Heart right ventricle (tissue), 16 donors: ENCODE results near the gene PTPRS. TPM values are rescaled to one million over a fixed set of nuclear protein-coding genes. Genes with fewer than 3 reads are reported as not detected.

Experiments used
- ATAC-seq, 8 donors: fragments of 200-7000 bp; cut with Tn5 transposase; one replicate each; pipeline ENCODE4 v1.9.1; 2020; ENCODE audit warnings: mild to moderate bottlenecking in 8 of 8, moderate library complexity in 8 of 8, moderate number of reproducible peaks in 1 of 8
- DNase-seq, 2 donors: peaks; one replicate each; pipeline ENCODE4 v3.0.0-alpha.2; 2020
- H3K27ac ChIP-seq, 10 donors: fragments of 200-600 bp; sonication (generic) in 2 of 10; one replicate each; pipeline versions ENCODE4 v1.5.0 to v1.8.0; 2020 to 2022; ENCODE audit warnings: mild to moderate bottlenecking in 3 of 10
- H3K27me3 ChIP-seq, 7 donors: fragments of 200-600 bp; one replicate each; pipeline ENCODE4 v1.8.0; 2021 to 2022; ENCODE audit warnings: mild to moderate bottlenecking in 2 of 7
- H3K36me3 ChIP-seq, 9 donors: fragments of 200-600 bp; sonication (generic) in 1 of 9; one replicate each; pipeline versions ENCODE4 v1.5.0 to v1.8.0; 2020 to 2022; ENCODE audit warnings: mild to moderate bottlenecking in 2 of 9
- H3K4me1 ChIP-seq, 9 donors: fragments of 200-600 bp; sonication (generic) in 1 of 9; one replicate each; pipeline versions ENCODE4 v1.5.0 to v1.8.0; 2020 to 2022; ENCODE audit warnings: mild to moderate bottlenecking in 4 of 9
- H3K4me3 ChIP-seq, 10 donors: fragments of 200-600 bp; sonication (generic) in 2 of 10; one replicate each; pipeline versions ENCODE4 v1.5.0 to v1.8.0; 2020 to 2022; ENCODE audit warnings: mild to moderate bottlenecking in 7 of 10, moderate library complexity in 2 of 10
- H3K9me3 ChIP-seq, 11 donors: fragments of 200-600 bp in 10 of 11; sonication (generic) in 2 of 11; one replicate each; pipeline versions ENCODE4 v1.5.0 to v1.8.0; 2013 to 2022; ENCODE audit warnings: mild to moderate bottlenecking in 2 of 11, control low read depth in 1 of 11, moderate library complexity in 1 of 11
- WGBS, 2 donors: extraction: QIAGEN DNeasy Blood & Tissue Kit; methylation state at CpG; one replicate each; pipeline ENCODE4 v1.1.7; 2013; ENCODE audit warnings: inconsistent platforms in 1 of 2; 5-methylcytosine and 5-hydroxymethylcytosine counted together
- intact Hi-C, 10 donors: fragments of 100-400 bp; cut with DNase I; formaldehyde crosslinking; loops; one replicate each; pipeline versions ENCODE4 v1.11.1 to v1.14.2; 2022
- polyA plus RNA-seq, 2 donors: library from polyadenylated mRNA; stranded (reverse); fragments of 200-250 nt; gene quantifications; one replicate each; pipeline ENCODE4 v1.2.3, GENCODE V29; 2013
- total RNA-seq, 10 donors: library from RNA; stranded (reverse); fragmentation: NEBNext Ultra II Directional in 3 of 10; extraction: Animal tissue kit (Norgen Biotek cat#: 25700) in 3 of 10; gene quantifications; one replicate each; pipeline versions ENCODE4 v1.2.1 to v1.2.4, GENCODE V29; 2021 to 2023
- TF ChIP-seq, protein P1 (sequence below), 9 donors: fragments of 200-600 bp; sonication (generic) in 2 of 9; IDR thresholded peaks; one replicate each; pipeline versions ENCODE4 v1.5.0 to v1.8.0; 2021 to 2022; ENCODE audit warnings: antibody characterized with exemption in 9 of 9, mild to moderate bottlenecking in 5 of 9, moderate library complexity in 1 of 9
- donor health status: Arrhythmogenic right ventricular cardiomyopathy.
- donor health status: ischemic (EF 13 %, LVEDD 7.1; RV severe dilation, severe dysfunction).
- donor health status: healthy with polysubstance abuse.
- donor health status: DM: no; HTN: yes; CAD: no.
- donor health status: DM: no; HTN: no; CAD: no.
- donor health status: ischemic (EF 25% LVEDD 6.9; RV normal size, moderate dysfunction).
- donor health status: ischemic (EF 25% LVEDD 5.7; RV mildly dilated, moderate dysfunction).
- donor health status: healthy.
- donor health status: DM: yes; HTN: yes; CAD: no.
- donor health status: Ischemic cardiomyopathy.
- donor health status: ischemic (EF 35%, LVEDD 5.7; RV mildly dilated, moderate dysfunction).
- donor health status: nonischemic (EF 11% LVEDD 7.7; RV severe dilation, severe dysfunction).
- donor health status: DM: yes; HTN: yes; CAD: no.
- donor health status: PGD.
- donor health status: ischemic (EF 29% LVEDD 5.4; RV normal size, mild dysfunction).
- donor health status: nonischemic (EF 23%, LVEDD 6.1; RV moderate dilation, normal function).

PTPRS gene
- total and polyA plus RNA-seq, 12 donors: 4.9 to 74.7 (median 29.4) TPM

DNA sequence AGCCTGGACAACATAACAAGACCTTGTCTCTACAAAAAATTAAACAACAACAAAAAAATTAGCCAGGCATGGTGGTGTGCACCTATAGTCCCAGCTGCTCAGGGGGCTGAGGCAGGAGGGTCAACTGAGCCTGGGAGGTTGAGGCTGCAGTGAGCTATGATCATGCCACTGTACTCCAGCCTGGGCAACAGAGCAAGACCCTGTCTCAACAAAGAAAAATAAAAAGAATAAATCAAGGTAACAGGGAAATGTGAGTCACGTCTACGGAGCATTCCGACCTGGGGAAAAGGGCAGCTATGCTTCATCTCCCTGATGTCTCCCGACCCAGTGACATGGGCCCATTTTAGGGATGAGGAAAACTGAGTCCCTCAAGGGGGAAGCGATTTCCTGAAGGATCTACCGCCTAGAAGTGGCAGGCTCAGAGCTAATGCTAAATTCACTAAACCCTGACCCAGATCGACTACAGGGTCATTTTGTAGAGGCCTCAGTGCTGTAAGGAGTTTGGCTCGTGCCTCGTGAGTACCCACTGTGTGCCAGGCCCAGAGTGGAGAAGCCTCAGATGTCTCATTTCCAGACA lies 19.5 kb downstream of the PTPRS start:
- ATAC-seq (no peak), DNase-seq (no peak)
- Histone ChIP-seq H3K27ac (no peak overlapping the region), H3K27me3 (peaks cover 0 to 22% (median 9%) of the 10 kb centered on the region in 7 donors), H3K4me1 (peaks cover 0 to 7% (median 0%) of the 10 kb centered on the region in 9 donors), H3K9me3 (peaks cover 0 to 9% (median 4%) of the 10 kb centered on the region in 11 donors), H3K4me3 (no peak overlapping the region), H3K36me3 (no peaks in the 10 kb centered on the region)
- 94% methylated on average over 9 of the region's 9 CpGs for WGBS, 2 donors
- TF ChIP-seq, protein P1, sequence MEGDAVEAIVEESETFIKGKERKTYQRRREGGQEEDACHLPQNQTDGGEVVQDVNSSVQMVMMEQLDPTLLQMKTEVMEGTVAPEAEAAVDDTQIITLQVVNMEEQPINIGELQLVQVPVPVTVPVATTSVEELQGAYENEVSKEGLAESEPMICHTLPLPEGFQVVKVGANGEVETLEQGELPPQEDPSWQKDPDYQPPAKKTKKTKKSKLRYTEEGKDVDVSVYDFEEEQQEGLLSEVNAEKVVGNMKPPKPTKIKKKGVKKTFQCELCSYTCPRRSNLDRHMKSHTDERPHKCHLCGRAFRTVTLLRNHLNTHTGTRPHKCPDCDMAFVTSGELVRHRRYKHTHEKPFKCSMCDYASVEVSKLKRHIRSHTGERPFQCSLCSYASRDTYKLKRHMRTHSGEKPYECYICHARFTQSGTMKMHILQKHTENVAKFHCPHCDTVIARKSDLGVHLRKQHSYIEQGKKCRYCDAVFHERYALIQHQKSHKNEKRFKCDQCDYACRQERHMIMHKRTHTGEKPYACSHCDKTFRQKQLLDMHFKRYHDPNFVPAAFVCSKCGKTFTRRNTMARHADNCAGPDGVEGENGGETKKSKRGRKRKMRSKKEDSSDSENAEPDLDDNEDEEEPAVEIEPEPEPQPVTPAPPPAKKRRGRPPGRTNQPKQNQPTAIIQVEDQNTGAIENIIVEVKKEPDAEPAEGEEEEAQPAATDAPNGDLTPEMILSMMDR (IDR thresholded peaks at IDR 0.05): no peak
- intact Hi-C loops: no loop called here

DNA sequence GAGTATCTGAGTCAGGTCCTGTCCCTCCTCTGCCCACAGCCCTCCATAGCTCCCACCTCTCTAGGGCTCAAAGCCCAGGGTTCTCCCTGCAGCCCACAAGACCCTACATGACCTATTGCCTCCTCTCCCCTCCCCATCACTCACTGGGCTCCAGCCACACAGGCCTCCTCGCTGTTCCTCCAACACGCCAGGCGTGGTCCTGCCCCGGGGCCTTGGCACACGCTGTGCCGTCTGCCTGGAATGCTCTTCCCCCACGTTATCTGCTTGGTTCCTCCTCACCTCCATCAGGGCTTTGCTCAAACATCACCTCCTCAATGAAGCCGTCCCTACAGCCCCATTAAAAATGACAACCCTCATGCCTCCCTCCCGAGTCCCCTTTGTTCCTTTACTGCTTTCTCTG lies 21.1 kb downstream of the PTPRS start:
- Histone ChIP-seq H3K4me1 (peaks cover 0 to 7% (median 0%) of the 10 kb centered on the region in 9 donors), H3K27ac (no peak overlapping the region), H3K36me3 (no peaks in the 10 kb centered on the region), H3K4me3 (no peak overlapping the region), H3K9me3 (peaks cover 0 to 2% (median 0%) of the 10 kb centered on the region in 11 donors), H3K27me3 (peaks cover 0 to 22% (median 4%) of the 10 kb centered on the region in 7 donors)
- intact Hi-C loops: no loop called here
- TF ChIP-seq, protein P1 (IDR thresholded peaks at IDR 0.05): no peak
- 87 to 90% methylated on average over 9 of the region's 9 CpGs for WGBS, 2 donors
- ATAC-seq: no peak
- no peak for DNase-seq

DNA sequence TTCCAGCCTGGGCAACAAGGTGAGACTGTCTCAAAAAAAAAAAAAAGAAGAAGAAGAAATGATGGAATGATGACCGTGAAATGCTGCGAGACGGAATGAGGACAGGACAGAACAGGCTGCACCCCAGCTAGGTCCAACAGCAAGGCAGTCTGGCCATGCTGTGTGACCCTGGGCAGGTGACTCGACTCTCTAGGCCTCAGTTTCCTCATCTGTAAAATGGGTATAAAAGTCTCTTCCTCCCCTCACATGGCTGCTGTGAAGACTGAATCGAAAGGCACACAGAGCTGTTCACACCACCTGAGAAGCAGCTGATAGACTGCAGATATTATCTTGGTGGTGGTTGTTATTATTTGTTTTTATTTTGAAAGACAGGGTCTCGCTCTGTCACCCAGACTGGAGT lies 22.3 kb downstream of the PTPRS start:
- Histone ChIP-seq H3K27me3 (peaks cover 0 to 27% (median 5%) of the 10 kb centered on the region in 7 donors), H3K4me1 (peaks cover 0 to 7% (median 0%) of the 10 kb centered on the region in 9 donors), H3K27ac (no peak overlapping the region), H3K4me3 (no peak overlapping the region), H3K9me3 (no peaks in the 10 kb centered on the region), H3K36me3 (no peaks in the 10 kb centered on the region)
- ATAC-seq: no peak
- TF ChIP-seq, protein P1 (IDR thresholded peaks at IDR 0.05): no peak
- no peak for DNase-seq
- intact Hi-C loops: no loop called here
- WGBS, 2 donors: 88 to 95% methylated on average over 6 of the region's 6 CpGs

DNA sequence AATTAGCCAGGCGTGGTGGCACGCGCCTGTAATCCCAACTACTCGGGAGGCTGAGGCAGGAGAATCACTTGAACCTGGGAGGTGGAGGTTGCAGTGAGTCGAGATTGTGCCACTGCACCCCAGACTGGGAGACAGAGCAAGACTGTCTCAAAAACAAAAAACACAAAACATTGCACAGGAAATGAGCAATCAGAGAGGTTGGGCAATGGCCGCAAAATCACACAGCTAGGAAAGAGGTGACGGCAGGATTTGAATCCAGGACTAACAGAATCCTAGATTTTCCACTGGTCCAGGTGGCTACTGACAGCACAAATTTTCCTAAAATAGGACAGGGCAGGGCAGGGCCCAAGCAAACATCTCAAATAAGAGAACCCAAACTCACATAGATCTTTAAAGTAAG lies 23.3 kb downstream of the PTPRS start:
- no peak for ATAC-seq
- DNase-seq: no peak
- 80 to 82% methylated on average over 7 of the region's 7 CpGs for WGBS, 2 donors
- H3K4me1 ChIP-seq: peaks cover 0 to 6% (median 0%) of the 10 kb centered on the region in 9 donors
- TF ChIP-seq, protein P1 (IDR thresholded peaks at IDR 0.05): no peak
- no peak overlapping the region for H3K4me3 ChIP-seq
- peaks cover 0 to 31% (median 7%) of the 10 kb centered on the region in 7 donors for H3K27me3 ChIP-seq
- intact Hi-C loops: no loop called here
- H3K27ac ChIP-seq: no peak overlapping the region
- no peaks in the 10 kb centered on the region for H3K36me3 ChIP-seq
- peaks cover 0 to 1% (median 0%) of the 10 kb centered on the region in 11 donors for H3K9me3 ChIP-seq
